HG03159 (cell line): ENCODE results near the gene MARCHF9.

ENCODE experiments used
- ATAC-seq: cut with Tn5 transposase; IDR thresholded peaks from one replicate; pipeline ENCODE4 v1.9.1; 2021; ENCODE audit warnings: mild to moderate bottlenecking, moderate library complexity; ENCODE audit not compliant: unreplicated experiment

MARCHF9 gene

GRCh38 chr12:57751788-57752667, 2.9 kb upstream of the MARCHF9 start, which contains the start of gene CDK4:
CDK4 (minus strand) TSS chr12:57752310; CDS start chr12:57751717, 593 bp downstream.
- peak; percentile 67 for ATAC-seq

- ATAC-seq = no peak
Measured at GRCh38 chr12:57752668-57753000, 2.3 kb upstream of the MARCHF9 start.

- no peak for ATAC-seq
Measured at GRCh38 chr12:57753756-57754337, 1.1 kb upstream of the MARCHF9 start.

GRCh38 chr12:57755194-57755453, 221 bp downstream of the MARCHF9 start:
- ATAC-seq = no peak

GRCh38 chr12:57755454-57756372, 810 bp downstream of the MARCHF9 start:
- ATAC-seq = no peak

GRCh38 chr12:57756406-57757341, 1.8 kb downstream of the MARCHF9 start:
- ATAC-seq = no peak

- ATAC-seq = no peak
Measured at GRCh38 chr12:57757771-57758170, 2.9 kb downstream of the MARCHF9 start.

- ATAC-seq = no peak
Measured at GRCh38 chr12:57758552-57759359, 3.9 kb downstream of the MARCHF9 start.

- ATAC-seq = no peak
Measured at GRCh38 chr12:57759360-57759980, 4.6 kb downstream of the MARCHF9 start.

- ATAC-seq = no peak
Measured at GRCh38 chr12:57760347-57760982, 5.6 kb downstream of the MARCHF9 start.

- no peak for ATAC-seq
Measured at GRCh38 chr12:57761391-57761998, 6.6 kb downstream of the MARCHF9 start.

GRCh38 chr12:57762463-57762862, 7.6 kb downstream of the MARCHF9 start:
- ATAC-seq = no peak

- no peak for ATAC-seq
Measured at GRCh38 chr12:57763881-57764661, 9.2 kb downstream of the MARCHF9 start.

GRCh38 chr12:57764662-57765002, 9.7 kb downstream of the MARCHF9 start:
- ATAC-seq = peak; percentile 10

GRCh38 chr12:57765003-57765697, 10.2 kb downstream of the MARCHF9 start:
- peak; percentile 57 for ATAC-seq

GRCh38 chr12:57765698-57766463, 11.0 kb downstream of the MARCHF9 start:
- ATAC-seq = no peak
